ENCODE data around the gene OR52B6.

The OR52B6 gene

GRCh38 chr11:5603326-5603725 is 22.6 kb downstream of the OR52B6 start:
- no peaks in the 10 kb centered on the region for H3K9me3 ChIP-seq (ENCODE audit: insufficient read depth, low read length, severe bottlenecking)
- no peak overlapping the region for H3K9ac ChIP-seq (ENCODE audit: low read depth, low read length)
- H3K4me2 ChIP-seq (ENCODE audit: insufficient read depth, low read length) = no peak overlapping the region
- no peaks in the 10 kb centered on the region for H4K20me1 ChIP-seq (ENCODE audit: insufficient read depth, low read length)
- H3K27ac ChIP-seq (ENCODE audit: low read length) = no peak overlapping the region
- no peaks in the 10 kb centered on the region for H3K27me3 ChIP-seq (ENCODE audit: insufficient read depth, low read length, poor library complexity)
- ATAC-seq (ENCODE audit: insufficient read depth, low read depth) (no peak), DNase-seq (no peak)
- H3K79me2 ChIP-seq (ENCODE audit: insufficient read depth, low read length) = no peaks in the 10 kb centered on the region
- no peak for TF ChIP-seq EZH2 (IDR thresholded peaks at IDR 0.05; ENCODE audit: borderline replicate concordance, low read depth, low read length, severe bottlenecking)
- no peak for TF ChIP-seq CTCF (IDR thresholded peaks at IDR 0.05; ENCODE audit: borderline replicate concordance, extremely low read depth, low read length, poor library complexity, severe bottlenecking)
- no peaks in the 10 kb centered on the region for H3K36me3 ChIP-seq (ENCODE audit: insufficient read depth, low read length)
- no peaks in the 10 kb centered on the region; the same call in 1 of the 2 replicates for H3K4me1 ChIP-seq (ENCODE audit: insufficient read depth, low read length)
- no peak overlapping the region for H2AFZ ChIP-seq (ENCODE audit: low read depth, low read length)
- no peak overlapping the region for H3K4me3 ChIP-seq (ENCODE audit: low read depth in 1 of 2, low read length in 2 of 2)

GRCh38 chr11:5604896-5605295 is 24.2 kb downstream of the OR52B6 start:
- H3K4me1 ChIP-seq (ENCODE audit: insufficient read depth, low read length) = no peaks in the 10 kb centered on the region
- no peaks in the 10 kb centered on the region for H3K36me3 ChIP-seq (ENCODE audit: insufficient read depth, low read length)
- no peak overlapping the region for H2AFZ ChIP-seq (ENCODE audit: low read depth, low read length)
- H3K27ac ChIP-seq (ENCODE audit: low read length) = no peak overlapping the region
- ATAC-seq (ENCODE audit: insufficient read depth, low read depth) = no peak
- H3K79me2 ChIP-seq (ENCODE audit: insufficient read depth, low read length) = no peaks in the 10 kb centered on the region
- no peak overlapping the region for H3K9ac ChIP-seq (ENCODE audit: low read depth, low read length)
- H3K9me3 ChIP-seq (ENCODE audit: insufficient read depth, low read length, severe bottlenecking) = no peaks in the 10 kb centered on the region
- H3K4me2 ChIP-seq (ENCODE audit: insufficient read depth, low read length) = no peak overlapping the region
- TF ChIP-seq CTCF (IDR thresholded peaks at IDR 0.05; ENCODE audit: borderline replicate concordance, extremely low read depth, low read length, poor library complexity, severe bottlenecking) (no peak), EZH2 (IDR thresholded peaks at IDR 0.05; ENCODE audit: borderline replicate concordance, low read depth, low read length, severe bottlenecking) (no peak)
- DNase-seq = no peak
- H3K27me3 ChIP-seq (ENCODE audit: insufficient read depth, low read length, poor library complexity) = no peaks in the 10 kb centered on the region
- H4K20me1 ChIP-seq (ENCODE audit: insufficient read depth, low read length) = no peaks in the 10 kb centered on the region
- H3K4me3 ChIP-seq (ENCODE audit: low read depth in 1 of 2, low read length in 2 of 2) = no peak overlapping the region

- Histone ChIP-seq H2AFZ (ENCODE audit: low read depth, low read length) (no peak overlapping the region), H3K9ac (ENCODE audit: low read depth, low read length) (no peak overlapping the region), H4K20me1 (ENCODE audit: insufficient read depth, low read length) (no peaks in the 10 kb centered on the region), H3K27ac (ENCODE audit: low read length) (no peak overlapping the region), H3K36me3 (ENCODE audit: insufficient read depth, low read length) (no peaks in the 10 kb centered on the region), H3K4me3 (ENCODE audit: low read depth in 1 of 2, low read length in 2 of 2) (no peak overlapping the region), H3K4me1 (ENCODE audit: insufficient read depth, low read length) (no peaks in the 10 kb centered on the region), H3K4me2 (ENCODE audit: insufficient read depth, low read length) (no peak overlapping the region), H3K9me3 (ENCODE audit: insufficient read depth, low read length, severe bottlenecking) (no peaks in the 10 kb centered on the region), H3K27me3 (ENCODE audit: insufficient read depth, low read length, poor library complexity) (no peaks in the 10 kb centered on the region), H3K79me2 (ENCODE audit: insufficient read depth, low read length) (no peaks in the 10 kb centered on the region)
- no peak for ATAC-seq (ENCODE audit: insufficient read depth, low read depth)
- no peak for DNase-seq
- TF ChIP-seq CTCF (IDR thresholded peaks at IDR 0.05; ENCODE audit: borderline replicate concordance, extremely low read depth, low read length, poor library complexity, severe bottlenecking) = no peak
- TF ChIP-seq EZH2 (IDR thresholded peaks at IDR 0.05; ENCODE audit: borderline replicate concordance, low read depth, low read length, severe bottlenecking) = no peak
Observed at GRCh38 chr11:5605849-5606248, 25.2 kb downstream of the OR52B6 start.

- Histone ChIP-seq H4K20me1 (ENCODE audit: insufficient read depth, low read length) (no peaks in the 10 kb centered on the region), H2AFZ (ENCODE audit: low read depth, low read length) (no peak overlapping the region), H3K9ac (ENCODE audit: low read depth, low read length) (no peak overlapping the region), H3K27me3 (ENCODE audit: insufficient read depth, low read length, poor library complexity) (no peaks in the 10 kb centered on the region), H3K4me1 (ENCODE audit: insufficient read depth, low read length) (no peaks in the 10 kb centered on the region), H3K4me3 (ENCODE audit: low read depth in 1 of 2, low read length in 2 of 2) (no peak overlapping the region), H3K36me3 (ENCODE audit: insufficient read depth, low read length) (no peaks in the 10 kb centered on the region), H3K27ac (ENCODE audit: low read length) (no peak overlapping the region), H3K4me2 (ENCODE audit: insufficient read depth, low read length) (no peak overlapping the region), H3K79me2 (ENCODE audit: insufficient read depth, low read length) (no peaks in the 10 kb centered on the region), H3K9me3 (ENCODE audit: insufficient read depth, low read length, severe bottlenecking) (no peaks in the 10 kb centered on the region)
- ATAC-seq (ENCODE audit: insufficient read depth, low read depth) (no peak), DNase-seq (no peak)
- TF ChIP-seq CTCF (IDR thresholded peaks at IDR 0.05; ENCODE audit: borderline replicate concordance, extremely low read depth, low read length, poor library complexity, severe bottlenecking) = no peak
- TF ChIP-seq EZH2 (IDR thresholded peaks at IDR 0.05; ENCODE audit: borderline replicate concordance, low read depth, low read length, severe bottlenecking) = no peak
Observed at GRCh38 chr11:5608808-5609207, 28.1 kb downstream of the OR52B6 start.

Data from DND-41 (cell line).